Retinal pigment epithelial cell (primary cell): Measurements from ENCODE around the gene PCARE.
A peak's percentile ranks its signal among the peaks of the same experiment; 100 is the strongest.

Source experiments
- DNase-seq: peaks from one replicate; pipeline ENCODE4 v3.0.0-alpha.2; 2010; ENCODE audit warnings: low read depth
- H3K4me3 ChIP-seq: 2 replicates; pipeline ENCODE4 v1.5.1; 2011; ENCODE audit warnings: mild to moderate bottlenecking, low read length, control low read depth, moderate library complexity
- CTCF ChIP-seq: conservative IDR thresholded peaks from 2 replicates; pipeline ENCODE4 v1.5.1; 2011; ENCODE audit warnings: low read depth, low read length, control low read depth, inconsistent platforms

The PCARE gene

GRCh38 chr2:29074411-29074810, at the start of gene PCARE:
TSS of gene PCARE (minus strand) at chr2:29074523. CDS start at chr2:29074261, 262 bp downstream.
- DNase-seq: peak; percentile 93
- no peak within 1 kb of the TSS for H3K4me3 ChIP-seq
- TF ChIP-seq CTCF: no peak

GRCh38 chr2:29123617-29124349, 49.5 kb upstream of the PCARE start:
- no peak for TF ChIP-seq CTCF
- H3K4me3 ChIP-seq: no peak overlapping the region
- DNase-seq: peak; percentile 78

GRCh38 chr2:29120846-29121245, 46.5 kb upstream of the PCARE start:
- no peak for DNase-seq
- no peak for TF ChIP-seq CTCF
- no peak overlapping the region for H3K4me3 ChIP-seq

- DNase-seq: no peak
- no peak for TF ChIP-seq CTCF
- no peak overlapping the region for H3K4me3 ChIP-seq
Observed at GRCh38 chr2:29119211-29119610, 44.9 kb upstream of the PCARE start.

GRCh38 chr2:29117636-29118303, 43.4 kb upstream of the PCARE start:
- peak; percentile 88 for DNase-seq
- TF ChIP-seq CTCF: no peak
- H3K4me3 ChIP-seq: no peak overlapping the region

- TF ChIP-seq CTCF: no peak
- DNase-seq: peak; percentile 77
- peak overlapping the region; percentile 70 for H3K4me3 ChIP-seq
Observed at GRCh38 chr2:29115797-29116781, 41.8 kb upstream of the PCARE start.
